Inflammatory macrophage treated with lipopolysaccharide for 4 hours (primary cell): ENCODE data around the gene CYS1.
"Not testable (repeated sequence)": the region's sequence is repeated elsewhere in the genome, so short reads cannot be mapped to it uniquely, and the experiment has no call there.

Experiments
- DNase-seq: peaks from one replicate; pipeline ENCODE4 v3.0.0-alpha.2; 2020

CYS1 gene

DNA sequence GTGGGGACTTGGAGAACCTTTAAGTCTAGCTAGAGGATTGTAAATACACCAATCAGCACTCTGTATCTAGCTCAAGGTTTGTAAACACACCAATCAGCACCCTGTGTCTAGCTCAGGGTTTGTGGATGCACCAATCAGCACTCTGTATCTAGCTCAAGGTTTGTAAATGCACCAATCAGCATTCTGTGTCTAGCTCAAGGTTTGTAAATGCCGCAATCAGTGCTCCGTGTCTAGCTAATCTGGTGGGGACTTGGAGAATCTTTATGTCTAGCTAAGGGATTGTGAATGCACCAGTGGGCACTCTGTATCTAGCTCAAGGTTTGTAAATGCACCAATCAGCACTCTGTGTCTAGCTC is 11.7 kb upstream of the CYS1 start:
- not testable (repeated sequence) for DNase-seq

DNA sequence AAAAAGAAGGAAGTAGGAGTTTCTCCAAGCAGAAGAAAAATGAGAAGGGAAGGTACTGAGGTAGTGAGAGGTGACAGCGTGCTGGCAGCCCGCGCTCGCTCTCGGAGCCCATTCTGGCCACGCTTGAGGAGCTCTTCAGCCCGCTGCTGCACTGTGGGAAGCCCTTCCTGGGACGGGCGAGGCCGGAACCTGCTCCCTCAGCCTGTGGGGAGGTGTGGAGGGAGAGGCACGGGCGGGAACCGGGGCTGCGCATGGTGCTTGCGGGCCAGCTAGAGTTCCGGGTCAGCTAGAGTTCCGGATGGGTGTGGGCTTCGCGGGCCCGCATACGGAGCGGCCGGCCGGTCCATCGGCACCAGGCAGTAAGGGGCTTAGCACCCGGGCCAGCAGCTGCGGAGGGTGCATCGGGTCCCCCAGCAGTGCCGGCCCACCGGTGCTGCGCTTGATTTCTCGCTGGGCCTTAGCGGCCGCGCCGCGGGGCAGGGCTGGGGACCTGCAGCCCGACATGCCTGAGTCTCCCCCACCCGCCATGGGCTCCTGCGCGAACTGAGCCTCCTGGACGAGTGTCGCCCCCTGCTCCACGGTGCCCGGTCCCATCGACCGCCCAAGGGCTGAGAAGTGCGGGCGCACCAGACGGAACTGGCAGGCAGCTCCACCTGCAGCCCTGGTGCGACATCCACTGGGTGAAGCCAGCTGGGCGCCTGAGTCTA is 11.1 kb upstream of the CYS1 start:
- DNase-seq: no peak

DNA sequence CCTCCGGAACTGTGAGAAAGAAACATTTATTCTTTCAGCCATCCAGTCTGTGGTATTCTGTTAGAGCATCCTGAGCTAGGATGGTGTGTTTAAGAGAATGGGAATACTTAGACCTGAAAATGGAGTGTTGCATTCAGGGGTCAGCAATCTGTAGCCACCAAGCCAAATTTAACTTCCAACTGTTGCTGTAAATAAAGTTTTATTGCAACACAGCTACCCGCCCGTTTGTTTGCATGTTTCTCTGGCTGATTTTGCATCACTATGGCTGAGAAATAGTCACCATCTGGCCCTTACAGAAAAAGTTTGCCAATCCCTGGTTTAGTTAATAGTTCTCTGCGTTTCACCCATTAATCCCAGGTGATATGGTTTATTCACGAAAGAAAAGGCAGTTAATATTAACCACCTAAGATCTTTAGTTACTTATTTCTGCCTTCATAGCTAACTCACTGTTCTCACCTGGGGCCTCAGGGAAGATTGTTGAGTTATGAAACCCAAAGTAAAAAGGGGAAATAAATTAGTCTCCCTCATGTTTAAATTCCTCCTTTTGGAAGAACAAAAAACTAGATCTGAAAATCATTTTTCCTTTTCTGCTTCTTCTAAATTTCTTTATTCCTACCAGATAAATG is 9.5 kb upstream of the CYS1 start:
- no peak for DNase-seq

DNA sequence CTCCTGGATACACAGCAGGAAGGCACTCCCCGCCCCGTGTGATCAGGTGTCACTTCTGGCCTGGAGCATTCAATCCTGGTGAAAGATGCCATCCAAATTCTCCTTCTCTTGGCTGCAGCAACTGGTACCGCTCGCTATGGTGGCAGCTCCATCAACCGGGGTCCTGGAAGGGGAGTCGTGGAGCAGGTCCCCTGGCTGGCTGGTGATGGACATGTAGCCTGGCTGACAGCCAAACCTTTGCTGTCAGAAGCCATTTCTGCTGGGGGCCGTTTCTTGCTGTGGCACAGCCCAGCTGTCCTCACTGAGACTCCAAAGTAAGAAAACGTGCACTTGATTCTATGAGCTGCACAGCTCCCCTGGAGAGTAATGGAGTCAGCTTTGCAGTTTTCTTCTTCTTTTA is 7.1 kb upstream of the CYS1 start:
- DNase-seq: no peak

DNA sequence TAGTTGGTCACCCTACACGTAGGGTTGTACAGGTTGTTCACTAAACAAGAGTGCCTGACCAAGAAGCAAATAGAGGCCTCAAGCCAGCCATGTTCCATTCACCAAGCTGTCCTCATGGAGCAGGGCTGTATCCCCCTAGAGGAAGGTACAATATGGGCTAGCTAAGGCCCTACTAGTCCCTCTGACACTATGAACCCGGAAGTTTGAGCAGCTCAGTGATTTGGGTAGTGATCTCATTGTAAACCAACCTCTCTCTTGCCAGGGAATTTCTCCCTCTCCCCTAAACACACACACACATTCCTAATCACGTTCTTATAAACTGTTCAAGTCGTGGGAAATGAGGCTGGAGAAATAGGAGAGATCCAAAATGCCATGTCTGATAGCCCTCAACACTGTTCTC is 6.7 kb upstream of the CYS1 start:
- no peak for DNase-seq

DNA sequence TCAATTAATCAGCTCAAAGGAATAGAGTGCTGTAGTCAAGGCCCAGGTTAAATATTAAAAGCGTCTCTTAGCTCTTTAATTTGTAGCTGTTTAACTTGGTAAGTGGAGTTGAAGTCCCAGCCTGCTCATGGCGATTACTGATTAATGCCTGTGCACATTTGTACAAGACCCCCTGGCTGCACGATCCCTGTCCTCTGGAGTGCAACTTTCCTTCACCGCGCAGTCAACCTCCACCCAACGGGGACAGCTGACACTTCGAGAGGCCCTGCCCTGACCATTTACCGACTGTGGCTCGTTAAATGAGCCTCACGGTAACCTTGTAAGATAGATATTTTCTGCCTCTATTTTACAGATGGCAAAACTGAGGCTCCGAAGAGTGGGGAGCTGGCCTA is 5.5 kb upstream of the CYS1 start:
- no peak for DNase-seq

DNA sequence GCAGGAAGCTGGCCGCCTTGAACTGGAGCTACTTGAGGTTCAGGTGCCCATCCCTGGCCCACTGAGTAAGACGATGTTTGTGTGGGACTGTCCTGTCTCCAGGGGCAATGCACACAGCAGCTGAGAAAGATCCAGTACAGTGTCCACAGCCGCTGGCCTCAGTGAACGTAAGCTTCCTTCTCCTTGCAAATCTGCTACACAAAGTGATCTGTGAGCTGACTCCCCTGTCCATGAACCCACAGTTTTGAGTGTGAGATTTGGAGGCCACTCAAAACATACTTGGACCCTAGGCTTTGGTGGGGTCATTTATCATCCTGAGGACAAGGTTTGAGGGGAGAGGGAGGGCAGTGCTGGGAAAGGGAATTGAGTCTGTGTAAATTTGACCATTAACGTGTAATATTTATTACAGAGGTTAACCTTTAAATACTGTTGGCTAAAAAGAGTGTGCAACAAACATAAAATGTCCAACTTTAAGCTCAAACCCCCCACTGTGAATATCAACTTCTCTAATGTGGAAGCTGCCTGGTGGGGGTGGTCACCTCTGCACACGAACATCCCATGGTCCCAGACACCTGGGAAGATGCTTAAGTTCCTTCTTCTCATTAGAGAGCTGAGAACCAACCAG is 4.9 kb upstream of the CYS1 start:
- DNase-seq: no peak

DNA sequence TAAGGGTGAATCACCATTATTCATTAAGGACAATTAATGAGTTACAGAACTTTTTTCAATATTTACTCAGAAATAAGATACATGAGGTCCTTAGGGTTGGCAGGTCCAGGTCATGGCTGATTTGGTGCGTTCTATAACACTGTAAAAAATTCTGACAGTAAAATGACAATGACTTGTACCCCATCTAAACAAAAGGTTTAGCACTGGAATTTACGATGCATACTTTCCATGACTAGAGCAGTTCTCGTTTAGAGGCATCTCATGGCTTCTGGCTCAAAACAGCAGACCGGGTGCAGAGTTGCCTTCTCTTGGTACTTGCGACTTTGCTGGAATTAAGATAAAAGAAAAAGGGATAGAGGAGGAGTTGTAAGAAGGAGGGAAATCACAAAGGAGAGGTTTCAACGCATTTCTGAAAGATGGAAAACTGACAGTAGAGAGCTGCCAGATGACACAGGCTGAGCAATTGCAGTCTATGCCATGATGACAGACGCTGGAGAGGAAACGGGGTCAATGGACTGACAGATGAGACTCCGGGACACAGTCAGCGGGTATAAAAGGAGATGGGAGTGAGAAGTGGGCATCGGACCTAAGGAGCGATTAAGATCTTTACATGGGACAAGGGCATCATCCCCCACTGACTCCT is 4.1 kb upstream of the CYS1 start:
- no peak for DNase-seq

DNA sequence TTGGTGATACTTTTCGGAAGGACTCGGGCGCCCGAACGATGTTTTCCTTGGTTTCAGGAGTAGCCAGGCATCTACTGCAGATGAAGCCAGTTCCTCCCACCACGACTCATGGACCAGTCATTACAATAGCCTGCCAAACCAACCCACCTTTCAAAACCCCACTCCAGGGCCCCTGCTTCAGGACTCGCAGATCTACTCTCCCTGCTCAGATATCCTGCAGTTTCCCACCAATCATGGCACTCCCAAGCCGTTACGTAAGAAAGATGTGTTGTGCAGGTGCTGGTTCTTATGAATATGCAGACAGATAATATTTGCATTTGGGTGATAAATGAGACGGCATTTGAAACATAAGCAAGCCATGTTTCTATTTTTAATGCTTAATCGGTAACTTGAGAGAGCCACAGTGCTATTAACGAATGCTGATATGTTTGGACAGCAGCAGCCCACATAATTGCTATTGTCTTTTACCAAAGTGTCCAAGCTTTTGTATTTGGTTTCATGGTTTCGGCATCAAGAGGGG is 3.5 kb upstream of the CYS1 start:
- DNase-seq: no peak

DNA sequence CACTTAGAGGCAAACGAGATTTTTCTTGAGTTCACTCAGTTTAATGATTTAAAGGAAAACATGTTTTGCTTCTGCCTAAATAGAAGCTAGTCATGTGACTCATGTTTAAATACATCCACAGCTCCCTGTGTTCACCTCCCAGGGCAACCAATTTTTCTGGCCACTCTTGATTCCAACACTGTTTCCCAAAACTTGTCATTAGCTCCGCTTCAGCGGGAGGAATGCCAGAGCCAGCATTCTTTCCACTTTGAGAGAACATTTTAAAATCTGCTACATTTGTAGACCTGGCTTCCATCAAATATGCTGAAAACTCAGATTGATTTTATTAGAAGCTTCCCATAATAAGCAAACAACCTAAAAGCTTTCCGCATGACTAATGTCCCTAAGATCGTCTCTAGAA is 2.8 kb upstream of the CYS1 start:
- no peak for DNase-seq

DNA sequence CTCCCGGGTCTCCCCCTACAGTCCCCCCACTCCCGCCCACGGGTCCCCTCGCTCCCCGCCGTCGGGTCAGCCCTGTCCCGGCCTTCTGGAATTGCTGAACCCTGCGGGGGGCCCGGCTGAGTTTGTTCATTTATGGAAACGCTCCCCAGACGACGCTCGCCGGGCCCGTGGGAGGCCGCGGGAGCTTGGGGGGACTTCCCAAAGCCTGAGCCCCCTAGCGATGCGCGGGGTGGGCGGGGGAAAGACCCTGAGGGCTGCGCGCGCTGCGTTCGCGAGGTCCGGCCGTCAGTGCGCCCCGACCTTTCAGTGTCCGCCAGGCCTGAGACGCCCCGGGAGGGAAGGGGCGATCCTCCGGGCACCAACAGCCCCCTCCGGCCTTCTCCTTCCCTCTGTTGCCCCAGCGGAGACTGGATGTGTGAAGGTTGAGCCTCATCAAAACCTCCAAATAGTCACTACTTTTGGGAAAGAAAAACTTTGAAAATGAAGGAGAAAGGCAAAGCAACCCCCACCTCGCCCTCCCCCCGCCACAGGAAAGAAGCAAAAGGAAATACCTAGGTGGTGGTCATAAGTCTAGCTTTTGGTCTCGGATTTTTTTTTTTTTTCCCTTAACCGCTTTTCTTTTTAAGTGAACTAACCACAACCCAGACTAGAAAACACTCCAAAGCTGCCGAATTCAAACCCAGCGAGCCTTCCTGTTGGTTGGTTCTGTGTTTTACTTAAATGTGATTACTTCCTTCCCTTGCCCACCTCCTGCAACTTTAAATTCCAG is 509 bp upstream of the CYS1 start:
- no peak for DNase-seq

DNA sequence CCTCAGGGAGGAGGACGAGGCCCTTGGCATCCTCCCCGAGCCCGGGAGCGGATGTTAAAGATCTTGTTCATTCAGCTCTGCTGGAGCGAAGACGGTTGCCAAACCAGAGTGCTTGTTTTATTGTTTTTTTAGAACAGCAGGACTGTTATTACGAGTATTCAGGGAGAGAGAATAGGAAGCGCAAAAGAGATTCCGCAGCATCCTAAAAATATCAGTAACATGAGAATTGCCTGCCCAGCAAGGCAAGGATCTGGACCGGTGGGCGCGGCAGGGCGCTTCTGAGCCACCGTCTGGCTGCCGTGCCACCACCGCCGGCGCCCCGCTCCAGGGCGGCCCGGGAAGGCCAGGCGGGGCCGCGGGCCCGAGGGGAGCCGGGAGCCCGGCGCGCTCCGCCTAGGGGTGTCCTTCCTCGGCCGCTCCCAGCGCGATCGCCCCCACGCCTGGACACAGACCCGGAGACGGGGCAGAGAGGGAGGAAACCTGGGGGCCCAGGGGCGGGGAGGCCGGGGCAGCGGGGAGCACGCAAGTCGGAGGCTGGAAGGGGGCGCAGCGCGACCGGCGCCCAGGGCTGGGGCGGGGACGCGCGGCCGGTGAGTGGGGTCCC is 843 bp downstream of the CYS1 start:
- DNase-seq: no peak

DNA sequence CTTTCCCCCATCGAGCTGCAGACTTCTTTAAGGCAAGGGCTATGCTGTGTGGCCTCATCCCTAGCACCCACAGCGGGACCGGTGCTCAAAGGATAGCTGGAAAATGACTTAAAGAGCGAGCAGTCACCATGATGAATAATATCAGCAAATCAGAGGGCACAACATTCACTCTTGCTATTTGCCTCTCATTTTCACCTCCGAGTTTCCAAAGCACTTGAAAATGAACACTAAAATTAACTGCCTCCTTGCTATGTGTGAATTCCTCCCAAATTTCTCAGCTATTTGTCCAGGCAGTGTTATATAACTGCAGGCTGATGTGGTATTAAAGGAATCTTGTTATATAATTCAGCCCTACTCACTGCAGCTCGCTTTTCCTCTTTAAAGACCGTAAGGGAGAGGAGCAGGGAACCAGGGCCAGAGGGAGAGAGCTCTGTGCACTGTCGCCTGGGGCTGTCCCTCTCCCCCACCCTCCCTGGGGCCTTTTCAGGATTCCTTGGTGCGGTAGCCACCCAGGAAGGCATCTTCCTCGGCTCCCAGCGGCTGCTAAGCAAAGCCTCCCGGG is 1.4 kb downstream of the CYS1 start:
- no peak for DNase-seq

DNA sequence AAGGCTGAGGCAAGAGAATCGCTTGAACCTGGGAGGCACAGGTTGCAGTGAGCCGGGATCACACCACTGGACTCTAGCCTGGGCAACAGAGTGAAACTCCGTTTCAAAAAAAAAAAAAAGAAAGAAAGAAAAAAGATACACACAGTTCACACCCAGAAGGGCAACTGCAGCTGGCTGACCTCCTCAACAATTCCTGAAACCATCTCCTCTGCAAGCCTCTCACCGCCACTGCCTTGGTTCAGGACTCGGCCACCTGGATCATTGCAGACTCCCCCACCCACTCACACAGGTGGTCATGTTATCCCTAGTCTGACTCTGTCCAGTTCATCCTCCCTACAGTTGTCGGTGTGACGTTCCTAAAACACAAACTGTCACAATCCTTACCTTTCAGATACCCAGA is 2.2 kb downstream of the CYS1 start:
- no peak for DNase-seq

DNA sequence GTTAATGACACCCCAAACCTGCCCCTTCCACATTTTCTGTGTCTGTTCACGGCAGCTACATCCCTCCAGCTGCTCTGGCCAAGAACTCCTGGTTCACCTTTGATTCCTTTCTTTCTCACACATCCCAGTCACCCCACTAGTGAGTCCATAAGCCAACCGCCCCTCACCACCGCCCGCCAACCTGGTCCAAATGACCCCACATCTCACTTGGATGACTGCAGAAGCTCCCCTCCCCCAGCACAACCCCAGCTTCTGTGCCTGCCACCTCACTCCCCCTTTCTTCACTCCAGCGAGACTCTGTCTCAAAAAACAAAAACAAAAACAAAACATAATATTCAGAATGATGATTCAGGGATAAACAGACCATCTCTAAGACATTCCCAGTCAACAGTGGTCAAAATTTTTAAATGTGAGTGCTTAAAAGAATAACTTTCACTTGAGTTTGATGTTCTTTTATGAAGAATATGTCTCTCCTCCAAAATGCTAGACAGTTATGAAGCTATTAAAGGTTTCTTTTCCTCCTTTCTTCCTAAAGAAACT is 3.2 kb downstream of the CYS1 start:
- no peak for DNase-seq

DNA sequence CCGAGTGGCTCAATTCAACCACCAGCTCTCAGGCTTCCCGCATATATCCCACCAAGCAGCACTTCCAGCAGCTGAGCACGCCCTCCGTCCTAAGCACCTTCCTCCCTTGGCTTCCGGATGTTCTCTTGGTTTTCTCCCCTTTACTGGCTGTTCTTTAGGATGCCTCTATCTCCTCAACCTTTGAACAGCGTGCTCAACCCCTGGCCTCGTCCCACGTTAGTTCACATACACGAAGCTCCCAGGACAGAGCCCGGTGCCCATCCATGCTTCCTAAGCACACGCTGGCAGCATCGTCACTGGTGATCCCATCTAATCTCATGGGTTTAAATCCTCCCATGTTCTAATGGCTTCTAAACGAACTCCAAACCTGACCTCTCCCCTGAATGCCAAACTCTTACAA is 3.7 kb downstream of the CYS1 start:
- DNase-seq: no peak

DNA sequence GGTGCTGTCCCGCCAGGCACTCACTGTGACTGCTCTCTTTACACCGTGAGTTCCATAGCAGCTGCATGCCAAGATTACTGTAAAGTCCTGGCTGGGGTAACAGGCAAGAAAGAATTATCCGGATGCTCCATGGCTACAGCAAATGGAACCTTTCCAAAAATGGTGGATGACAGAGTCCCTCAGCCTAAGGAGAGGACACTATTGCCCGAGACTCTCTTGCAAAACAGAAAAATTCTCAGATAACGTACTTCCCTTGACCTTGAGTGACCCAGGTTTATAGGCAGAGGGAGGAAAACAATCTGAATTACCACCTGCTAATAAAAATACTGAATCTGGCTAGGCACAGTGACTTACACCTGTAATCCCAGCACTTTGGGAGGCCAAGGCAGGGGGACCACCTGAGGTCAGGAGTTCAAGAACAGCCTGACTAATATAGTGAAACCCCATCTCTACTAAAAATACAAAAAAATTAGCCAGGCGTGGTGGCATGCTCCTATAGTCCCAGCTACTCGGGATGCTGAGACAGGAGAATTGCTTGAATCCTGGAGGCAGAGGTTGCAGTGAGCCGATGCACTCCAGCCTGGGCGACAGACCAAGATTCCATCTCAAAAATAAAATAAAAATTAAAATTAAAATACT is 4.5 kb downstream of the CYS1 start:
- peak; percentile 15 for DNase-seq

DNA sequence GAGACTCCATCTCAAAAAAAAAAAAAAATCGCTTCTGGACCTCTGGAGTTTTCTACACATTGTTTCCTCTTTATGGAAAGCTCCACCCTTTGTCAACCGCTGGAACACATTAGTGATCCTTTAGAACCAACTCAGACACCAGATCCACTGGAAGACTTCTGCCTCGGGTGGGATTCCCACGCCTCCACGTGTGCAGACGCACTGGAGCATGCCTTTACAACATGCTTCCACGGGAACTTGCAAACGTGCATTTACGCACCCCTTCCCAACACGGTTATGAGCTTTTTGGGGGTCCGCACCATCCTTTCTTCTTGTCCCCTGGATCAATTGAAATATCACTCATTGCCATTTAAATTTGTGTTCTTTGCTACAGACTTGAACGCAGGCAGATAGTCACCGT is 5.1 kb downstream of the CYS1 start:
- no peak for DNase-seq

DNA sequence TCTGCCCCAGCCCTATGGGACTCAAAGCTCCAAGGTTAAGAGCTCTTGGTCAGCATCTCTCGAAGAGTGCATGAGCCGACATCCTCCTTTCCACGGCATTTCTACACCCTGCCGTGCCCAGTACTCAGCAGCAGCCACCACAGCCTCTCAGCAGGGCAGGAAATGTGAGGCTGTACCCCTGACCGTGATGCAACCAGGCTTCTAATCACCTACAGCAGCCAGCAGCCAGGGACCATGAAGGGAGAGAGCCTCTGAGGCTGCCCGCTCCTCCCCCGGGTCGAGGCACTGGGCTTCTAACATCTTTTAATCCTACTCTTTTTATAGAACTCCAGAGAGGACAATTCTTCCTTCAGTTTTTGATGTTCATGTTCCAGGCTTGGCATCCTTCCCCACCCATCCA is 6.5 kb downstream of the CYS1 start:
- DNase-seq: no peak

DNA sequence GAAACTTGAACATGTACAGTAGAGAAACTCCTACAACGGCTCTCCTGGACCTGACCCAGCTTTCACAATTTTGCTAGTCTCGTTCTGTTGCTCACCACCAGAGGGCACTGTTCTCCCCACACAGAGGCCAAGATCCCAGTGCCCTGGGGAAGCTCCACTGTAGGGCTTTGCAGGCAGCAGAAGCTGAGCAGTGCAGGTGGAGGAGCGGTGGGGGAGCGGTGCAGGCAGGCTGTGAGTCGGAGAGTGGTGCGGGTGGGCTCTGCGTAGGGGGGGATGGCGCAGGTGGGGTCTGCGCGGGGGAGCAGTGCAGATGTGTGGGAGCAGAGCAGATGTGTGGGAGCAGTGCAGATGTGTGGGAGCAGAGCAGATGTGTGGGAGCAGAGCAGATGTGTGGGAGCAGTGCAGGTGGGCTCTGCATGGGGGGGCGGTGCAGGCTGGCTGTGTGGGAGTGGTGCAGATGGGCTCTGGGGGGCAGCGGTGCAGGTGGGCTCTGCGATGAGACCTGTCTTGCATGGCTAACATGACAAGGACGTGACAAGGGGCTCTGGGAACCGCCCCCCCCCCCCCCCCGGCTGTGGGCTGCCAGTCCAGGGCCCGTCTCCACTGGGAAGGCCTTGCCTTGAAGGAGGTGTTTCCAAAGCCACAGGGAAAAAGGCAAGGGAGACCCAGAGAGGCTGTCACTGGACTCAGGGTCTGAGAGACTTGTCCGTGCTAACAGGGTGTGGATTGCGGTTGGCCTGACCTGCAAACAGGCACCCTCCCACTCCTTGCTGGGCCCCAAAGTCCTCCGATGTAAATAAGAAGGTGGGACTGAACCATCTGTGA is 7.3 kb downstream of the CYS1 start:
- DNase-seq: peak; percentile 79

DNA sequence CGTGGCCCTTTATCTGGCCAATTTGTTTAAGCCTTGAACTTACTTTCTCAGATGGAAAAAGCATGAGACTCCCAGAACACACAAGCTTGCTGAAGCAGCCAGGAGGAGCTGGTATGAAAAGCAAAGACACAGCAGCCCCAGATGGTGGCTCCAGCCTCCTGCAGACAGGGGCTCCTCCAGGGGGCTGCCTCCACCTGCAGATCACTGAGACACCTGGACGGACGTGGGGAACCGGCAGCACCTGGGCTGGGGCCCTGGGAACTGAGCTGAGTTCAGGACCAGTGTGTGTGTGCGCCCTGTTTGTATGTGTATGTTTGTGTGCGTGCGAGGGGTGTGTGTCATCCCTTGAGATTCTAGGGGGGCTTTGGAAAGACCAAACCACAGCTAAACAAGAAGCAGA is 8.6 kb downstream of the CYS1 start:
- no peak for DNase-seq
